CD4-positive, alpha-beta T cell treated with Interleukin-15 for 4 hours (primary cell): ENCODE data around the gene E2F4.
A peak's percentile ranks its signal among the peaks of the same experiment; 100 is the strongest.

ENCODE experiments used
- DNase-seq: peaks from one replicate; pipeline ENCODE4 v3.0.0-alpha.2; 2020; ENCODE audit warnings: low spot score

E2F4 gene, protein sequence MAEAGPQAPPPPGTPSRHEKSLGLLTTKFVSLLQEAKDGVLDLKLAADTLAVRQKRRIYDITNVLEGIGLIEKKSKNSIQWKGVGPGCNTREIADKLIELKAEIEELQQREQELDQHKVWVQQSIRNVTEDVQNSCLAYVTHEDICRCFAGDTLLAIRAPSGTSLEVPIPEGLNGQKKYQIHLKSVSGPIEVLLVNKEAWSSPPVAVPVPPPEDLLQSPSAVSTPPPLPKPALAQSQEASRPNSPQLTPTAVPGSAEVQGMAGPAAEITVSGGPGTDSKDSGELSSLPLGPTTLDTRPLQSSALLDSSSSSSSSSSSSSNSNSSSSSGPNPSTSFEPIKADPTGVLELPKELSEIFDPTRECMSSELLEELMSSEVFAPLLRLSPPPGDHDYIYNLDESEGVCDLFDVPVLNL

DNA sequence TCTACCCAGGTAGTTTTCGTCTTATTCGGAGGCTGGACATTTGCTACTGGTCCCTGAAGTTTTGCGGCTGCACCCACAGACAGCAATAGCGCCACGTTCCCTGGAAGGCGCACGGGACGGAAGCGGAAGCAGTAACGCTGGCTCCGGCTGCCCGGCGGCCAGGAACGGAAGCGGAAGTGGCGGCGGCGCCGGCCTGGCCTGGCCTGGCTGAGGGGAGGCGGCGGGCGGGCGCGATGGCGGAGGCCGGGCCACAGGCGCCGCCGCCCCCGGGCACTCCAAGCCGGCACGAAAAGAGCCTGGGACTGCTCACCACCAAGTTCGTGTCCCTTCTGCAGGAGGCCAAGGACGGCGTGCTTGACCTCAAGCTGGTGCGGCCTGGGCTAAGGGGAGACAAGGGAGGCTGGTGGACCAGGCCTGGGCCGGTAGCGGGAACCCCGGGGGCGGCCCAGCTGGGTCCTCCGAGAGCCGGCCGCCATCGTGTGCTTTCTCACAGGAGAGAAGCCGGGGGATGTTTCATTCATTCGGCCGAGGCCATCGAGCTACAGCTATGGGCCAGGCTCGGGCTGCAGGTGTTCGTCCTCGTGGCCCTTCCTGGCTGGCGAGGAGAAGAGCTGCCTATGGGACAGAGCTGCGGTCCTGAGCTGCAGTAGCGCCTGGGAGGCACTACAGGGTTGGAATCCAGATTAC is at the start of gene E2F4:
Gene E2F4 (plus strand): TSS at position 161 of the 687 bp plus-strand sequence. CDS start 73 bp downstream, at position 234.
- peak; percentile 86 for DNase-seq

DNA sequence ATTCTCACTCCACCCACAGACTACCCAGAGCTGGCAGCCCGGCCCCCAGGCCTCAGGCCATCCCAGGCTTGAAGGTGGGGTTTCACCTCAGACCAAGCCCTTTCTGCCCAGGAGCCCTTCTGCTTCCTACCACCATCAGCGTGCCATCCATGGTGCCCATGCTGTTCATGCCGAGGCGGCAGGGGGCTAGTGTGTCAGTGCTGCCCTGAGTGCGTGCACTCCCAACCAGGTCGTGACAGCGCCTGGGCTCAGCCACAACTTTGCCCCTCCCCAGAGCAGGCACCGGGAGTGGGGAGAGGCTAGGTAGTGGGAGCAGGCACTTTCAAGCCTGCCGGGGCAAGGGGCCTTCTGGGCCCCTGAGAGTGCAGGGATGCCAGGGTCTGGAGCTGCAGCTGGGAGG is 49.6 kb upstream of the E2F4 start:
- no peak for DNase-seq

DNA sequence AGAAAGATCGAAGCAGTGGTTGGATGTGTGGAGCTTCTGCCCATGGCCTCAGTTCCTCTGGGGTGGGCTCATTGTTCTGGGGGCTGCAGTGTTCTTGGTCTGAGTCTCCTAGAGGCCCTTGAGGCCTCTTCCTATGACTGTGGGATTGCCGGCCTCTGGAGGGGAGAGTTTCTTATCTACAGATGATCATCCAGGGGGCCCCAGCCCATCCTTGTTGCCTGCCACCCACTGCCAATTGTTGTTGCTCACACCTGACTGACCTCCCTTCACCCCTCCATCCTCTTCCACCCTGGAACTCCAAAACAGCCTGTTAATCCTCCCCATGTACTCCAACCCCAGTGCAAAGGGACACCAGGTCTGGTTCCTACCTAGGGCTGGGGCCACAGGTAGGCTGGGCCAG is 47.0 kb upstream of the E2F4 start:
- DNase-seq = no peak

DNA sequence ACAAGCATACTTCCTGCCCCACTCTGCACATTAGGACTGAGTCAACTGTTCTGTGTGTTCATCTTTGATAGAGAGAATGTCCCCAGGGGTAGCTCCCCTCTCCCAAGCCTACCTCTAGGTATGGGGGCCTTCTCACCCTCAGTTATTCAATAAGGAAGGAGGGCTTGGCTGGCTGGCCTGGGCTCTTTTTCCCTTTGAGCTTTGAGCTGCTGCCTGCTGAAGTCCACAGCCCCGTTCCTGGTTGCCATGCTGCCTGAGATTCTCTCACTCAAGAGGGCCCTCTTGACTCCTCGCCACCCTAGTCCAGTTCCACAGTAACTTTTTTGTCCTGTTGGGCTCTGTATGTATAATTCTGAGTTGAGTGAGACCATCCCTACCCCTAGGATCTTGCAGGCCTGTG is 46.2 kb upstream of the E2F4 start:
- no peak for DNase-seq

DNA sequence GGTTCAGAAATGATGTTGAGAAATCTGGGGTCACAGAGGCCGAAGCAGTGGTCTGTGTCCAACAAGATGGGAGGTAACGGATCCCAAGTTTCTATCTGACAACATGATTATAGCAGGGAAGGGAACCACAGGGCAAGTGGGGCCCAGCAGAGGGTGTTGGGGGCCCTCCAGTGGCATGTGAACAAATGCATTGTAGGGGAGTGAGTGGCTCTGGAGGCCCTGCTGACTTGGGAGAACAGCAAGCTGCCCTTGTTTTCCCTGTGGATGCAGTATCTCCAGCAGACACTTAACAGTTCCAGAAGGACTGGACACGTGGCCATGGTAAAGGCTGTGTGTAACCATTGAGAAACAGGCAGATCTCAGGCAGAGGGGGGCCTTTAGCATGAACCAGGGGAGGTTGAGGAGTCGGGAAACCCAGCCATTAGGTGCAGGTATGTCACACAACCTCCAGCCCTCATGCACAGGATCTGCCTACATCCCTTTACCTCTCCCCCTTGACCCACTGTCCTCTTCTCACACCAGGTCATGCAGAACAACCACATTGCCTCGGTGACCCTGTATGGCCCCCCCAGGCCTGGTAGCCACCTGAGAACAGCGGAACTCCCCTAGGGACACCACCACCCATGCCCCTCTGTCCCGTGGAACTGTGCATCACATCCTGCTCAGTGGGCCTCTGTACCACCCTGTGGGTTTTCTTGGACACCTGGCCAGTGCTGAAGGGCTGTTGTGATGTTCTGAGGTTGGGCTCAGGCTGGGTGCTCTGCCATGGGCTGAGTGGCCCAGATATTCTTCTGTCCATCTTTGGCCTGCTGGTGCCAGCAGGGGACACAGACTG is 45.2 kb upstream of the E2F4 start:
- no peak for DNase-seq

DNA sequence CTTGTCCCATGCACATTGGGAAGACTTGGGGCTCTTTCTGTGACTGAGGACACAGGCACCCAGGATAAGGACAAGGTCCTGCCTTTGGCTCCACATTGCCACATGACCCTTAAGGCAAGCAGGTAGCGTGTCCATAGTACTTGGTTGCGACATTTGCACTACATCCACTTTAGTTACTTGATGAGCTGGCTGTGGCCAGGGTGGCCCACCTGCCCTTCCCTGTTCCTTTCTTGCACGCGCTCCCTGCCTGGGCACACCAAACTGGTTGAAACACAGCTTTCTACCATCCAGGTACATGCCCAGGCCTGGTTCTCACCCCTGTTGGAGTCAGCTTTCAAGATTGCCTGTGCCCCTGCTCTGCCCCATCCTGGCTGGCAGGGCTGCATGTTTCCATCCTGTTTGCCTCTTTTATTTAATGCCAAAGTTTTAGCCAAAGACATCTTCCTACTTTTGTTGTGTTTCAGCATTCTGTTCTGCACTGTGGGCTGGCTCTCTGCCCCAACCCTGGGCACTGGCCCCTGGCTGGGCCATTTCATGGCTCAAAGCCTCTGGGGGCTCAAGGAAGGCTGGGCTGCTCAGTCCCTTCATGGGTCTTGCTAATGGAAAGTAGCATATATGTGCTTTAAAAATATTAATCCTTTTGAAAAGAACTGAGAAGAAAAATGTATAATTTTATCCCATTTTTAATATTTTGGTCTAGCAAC is 44.4 kb upstream of the E2F4 start:
- no peak for DNase-seq

DNA sequence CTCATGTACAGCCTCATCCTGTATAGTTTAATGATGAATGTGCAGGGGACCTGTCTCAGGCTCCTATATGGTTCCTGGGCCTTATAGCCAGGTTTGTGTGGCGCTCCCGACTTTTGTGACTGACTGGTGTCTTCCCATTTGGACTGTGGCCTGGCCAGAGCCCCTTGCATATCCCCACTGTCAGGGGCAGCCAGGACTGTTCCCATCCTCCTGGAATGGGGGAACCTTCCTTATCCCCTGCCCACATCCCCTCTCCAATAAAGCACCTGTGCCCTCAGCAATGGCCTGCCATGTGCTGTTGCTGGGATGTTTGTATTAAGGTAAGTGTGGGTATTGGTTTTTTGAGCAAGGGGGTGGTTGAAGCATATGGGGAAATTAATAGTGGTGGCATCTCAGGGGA is 43.7 kb upstream of the E2F4 start:
- DNase-seq = no peak

DNA sequence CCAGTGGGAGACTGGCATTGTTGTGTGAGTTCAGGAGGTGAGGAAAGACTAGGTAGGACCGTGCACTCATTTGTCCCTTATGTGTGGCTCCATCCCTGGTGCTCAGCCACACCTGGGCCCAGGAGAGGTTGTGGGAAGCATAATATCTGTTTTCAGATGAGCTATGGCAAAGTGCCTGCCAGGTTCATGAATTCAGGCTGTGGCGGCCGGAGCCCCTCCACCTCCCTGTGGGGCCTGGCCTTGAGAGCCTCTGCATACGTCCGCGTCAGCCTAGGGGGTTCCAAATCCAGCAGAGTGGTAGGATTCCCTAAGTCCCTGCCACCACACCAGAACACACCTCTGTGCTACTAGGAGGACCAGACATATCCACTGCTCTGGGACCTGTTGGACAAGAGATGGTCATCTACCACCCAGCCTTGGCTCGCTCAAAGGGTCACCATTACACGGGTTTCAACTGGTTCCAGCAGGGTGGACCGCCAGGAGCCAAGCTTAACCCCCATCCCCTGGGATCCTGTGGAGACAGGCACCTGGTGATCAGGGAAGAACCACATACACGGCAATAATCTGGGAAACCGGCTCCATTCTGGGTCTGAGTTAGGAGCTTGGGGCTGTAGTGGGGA is 43.2 kb upstream of the E2F4 start:
- no peak for DNase-seq

DNA sequence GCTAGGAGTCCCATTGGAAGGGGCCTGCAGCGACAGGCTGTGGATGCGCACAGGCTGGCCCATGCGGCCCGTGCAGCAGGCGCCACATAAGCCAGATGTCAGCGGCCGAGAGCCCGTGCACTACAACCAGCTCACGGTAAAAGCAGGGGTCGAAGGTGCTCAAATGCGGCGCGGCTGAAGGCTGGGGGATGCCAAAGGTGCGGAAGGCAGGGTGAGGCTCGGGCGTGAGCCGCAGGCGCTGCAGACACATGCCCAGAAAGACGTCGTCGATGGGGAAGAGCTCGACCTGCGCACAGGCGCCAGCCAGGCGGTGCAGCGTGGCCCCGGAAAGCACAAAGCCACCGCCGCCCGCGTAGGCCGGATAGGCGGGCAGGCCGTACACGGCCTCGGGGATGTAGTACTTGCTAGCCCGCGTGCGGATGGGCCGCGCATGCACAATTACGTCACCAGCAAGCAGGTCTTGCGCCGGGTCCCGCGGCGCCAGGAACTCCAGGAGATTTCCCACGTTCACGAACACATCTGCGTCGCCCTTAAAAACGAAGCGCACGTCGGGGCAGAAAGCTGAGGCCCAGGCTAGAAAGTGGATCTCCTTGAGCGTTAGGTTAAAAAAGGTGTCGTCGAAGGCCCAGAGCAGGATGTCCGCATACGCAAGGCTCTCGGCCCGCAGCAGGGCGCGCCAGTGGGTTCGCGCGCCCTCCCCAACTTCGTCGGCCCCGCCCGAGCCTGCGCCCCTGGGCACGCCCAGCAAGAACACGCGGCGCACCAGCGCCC is 42.5 kb upstream of the E2F4 start:
- no peak for DNase-seq

DNA sequence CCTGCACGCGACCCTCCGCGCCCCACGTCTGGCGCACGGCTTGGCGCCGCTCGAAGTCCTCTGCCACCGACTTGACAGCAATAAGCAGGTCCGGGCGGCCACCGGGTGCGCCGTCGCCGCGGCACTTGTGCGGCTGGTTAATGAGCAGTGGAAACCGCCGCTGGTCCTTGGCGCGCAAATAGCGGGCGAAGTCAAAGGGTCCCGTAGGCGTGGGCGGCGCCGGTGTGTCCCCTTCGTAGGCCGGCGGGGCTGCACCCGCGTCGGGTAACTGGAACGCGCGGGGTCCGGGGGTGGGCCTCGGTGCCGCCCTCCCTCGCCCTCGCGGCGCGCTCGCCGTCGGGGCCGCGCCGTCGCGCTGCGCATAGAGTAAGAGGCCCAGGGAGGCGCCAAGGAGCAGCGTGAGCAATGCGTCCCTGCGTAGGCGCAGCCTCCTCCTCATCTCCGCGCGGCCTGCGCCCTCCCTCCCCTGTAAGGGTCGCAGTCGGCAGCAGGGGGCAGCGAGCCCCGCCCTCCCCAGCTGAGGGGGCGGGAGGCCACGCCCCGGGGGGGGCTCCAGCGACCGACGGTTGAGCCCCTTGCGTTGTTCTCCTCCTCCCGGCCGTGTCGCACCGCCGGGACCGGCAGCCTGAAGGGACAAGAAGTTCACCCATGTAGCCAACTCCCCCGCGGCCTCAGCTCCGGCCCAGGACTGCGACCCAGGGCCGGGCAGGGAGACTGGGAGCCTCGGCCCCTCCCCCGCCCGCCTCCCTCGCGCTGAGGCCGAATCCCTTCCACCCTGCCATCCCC is 41.7 kb upstream of the E2F4 start:
- DNase-seq = peak; percentile 53

DNA sequence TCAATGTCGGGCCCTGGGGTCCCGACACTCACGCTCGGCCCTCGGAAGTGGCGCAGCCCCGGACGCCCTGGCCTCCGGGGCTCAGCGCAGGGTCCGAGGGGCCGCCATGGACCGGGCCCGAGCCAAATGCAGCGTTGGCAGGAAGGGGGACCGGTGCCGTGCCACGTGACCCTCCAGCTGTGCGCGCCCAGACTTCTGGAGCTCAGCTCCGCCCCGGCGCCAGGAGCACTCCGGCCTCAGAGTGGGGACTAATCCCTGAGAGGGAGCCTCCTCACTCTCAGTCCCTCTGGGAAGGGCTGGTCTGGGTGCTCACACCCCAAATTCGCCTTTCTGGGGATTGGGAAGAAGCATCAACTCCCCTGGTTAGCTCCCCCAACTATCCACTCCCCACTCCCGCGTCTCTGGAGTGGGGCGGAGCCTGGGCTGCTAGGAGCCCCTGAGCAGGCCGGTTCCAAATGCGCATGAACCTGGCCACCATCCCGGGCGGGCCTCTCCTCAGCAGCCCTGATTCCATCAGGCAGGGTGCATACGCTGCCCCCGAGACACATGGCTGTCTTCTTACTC is 41.0 kb upstream of the E2F4 start, which contains the start of gene B3GNT9:
Gene B3GNT9 (minus strand): TSS at position 166 of the 564 bp plus-strand sequence. CDS start 513 bp downstream, outside the sequence.
- DNase-seq = peak; percentile 36

DNA sequence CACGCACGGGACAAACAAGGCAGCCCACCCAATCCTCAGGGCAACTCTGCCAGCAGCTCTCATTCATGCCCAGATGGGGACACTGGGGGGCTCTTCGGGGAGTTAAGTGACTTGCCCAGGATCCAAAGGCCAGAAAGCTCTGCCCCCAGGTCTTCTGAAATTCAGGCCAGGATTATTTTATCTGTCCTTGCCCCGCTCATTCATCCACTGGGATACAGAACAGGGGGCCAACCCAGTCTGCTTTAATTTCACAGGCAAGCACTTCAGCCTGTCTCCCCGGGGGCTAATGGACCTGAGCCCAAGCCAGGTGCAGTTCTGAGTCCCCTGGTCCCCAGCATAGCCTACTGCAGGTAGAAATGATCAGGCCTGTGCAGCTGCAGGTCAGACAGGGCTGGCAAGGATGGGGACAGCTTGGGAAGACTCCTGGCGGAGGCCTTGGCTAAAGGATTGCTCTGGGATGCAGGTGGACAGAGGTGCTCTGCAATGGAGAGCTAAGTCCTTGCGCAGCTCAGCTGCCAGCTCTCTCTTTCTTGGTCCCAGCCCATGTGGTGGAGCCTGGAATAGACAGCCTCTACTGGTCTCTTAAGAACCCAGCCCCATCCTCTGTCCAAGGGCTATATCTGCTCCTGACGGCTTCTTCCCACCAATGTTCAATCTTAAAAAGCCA is 40.4 kb upstream of the E2F4 start:
- no peak for DNase-seq

DNA sequence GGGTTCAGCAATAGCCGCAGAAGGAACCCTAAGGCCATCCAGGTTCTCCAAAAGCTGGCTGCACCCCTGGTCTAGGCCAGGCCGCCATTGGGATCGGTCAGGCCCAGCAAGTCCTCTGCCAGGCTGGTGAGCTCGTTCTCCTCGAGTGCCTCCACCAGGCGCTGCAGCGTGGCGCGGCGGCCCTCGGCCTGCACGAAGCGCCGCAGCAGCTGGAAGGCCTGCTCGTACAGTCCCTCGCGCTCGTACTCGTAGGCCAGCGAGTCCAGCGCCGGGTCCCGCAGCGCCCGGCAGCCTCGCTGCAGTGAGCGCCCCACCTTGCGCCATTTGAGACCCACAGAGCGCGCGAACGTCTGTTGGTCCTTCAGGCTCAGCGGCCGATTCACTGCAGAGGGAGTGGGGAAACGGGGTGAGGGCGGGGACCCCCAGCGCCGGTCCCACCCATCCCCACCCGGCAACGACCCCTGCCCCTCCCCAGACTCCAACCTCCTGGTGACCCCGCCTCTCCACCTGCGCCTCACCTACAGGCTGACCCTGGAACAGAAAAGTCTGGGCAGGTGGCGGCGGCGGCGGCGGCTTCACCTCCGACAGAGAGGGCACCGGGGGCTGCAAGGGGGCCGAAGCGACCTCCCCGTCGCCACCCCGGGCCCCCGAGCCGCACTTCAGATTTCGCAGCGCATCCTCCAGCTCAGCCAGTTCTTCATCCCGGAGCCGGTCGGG is 37.2 kb upstream of the E2F4 start:
- no peak for DNase-seq

DNA sequence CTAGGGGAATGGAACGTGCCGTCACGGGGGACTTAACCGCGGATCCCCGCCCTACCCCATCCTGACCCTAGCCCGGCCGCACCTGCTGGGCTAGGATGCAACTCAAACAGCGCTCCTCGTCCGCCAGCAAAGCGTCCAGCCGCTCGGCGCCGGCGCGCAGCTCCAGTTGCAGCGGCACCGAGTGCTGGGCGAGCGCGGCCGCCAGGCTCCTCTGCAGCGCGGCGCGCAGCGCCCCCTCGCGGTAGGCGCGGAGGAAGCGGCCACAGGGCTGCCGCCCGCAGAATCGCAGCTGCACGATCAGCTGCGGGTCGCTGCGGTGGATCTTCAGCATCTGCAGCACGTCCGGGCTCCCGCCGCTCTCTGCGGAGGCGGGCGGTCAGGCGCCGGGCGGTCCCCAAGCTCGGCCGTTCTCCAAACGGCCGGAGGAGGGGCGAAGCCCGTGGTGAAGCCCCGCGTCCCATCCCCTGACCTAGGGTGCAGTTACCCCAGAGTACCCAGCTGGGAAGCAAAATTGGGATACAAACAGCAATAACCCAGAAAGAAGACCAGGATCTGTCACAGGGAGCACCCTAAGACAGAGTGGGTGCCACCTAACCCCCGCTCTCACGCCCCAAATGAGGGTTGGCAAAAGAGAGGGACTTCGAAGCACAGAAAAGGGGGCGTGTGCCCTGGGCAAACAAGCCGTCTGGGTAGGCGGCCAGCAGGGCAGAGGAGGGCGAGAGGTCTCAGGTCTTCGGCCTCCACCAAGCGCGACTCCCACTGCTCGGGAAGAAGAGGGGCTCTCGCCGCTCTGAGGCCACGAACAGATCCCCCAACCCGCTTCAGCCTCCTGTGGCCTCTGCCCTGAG is 36.4 kb upstream of the E2F4 start:
- peak; percentile 83 for DNase-seq

DNA sequence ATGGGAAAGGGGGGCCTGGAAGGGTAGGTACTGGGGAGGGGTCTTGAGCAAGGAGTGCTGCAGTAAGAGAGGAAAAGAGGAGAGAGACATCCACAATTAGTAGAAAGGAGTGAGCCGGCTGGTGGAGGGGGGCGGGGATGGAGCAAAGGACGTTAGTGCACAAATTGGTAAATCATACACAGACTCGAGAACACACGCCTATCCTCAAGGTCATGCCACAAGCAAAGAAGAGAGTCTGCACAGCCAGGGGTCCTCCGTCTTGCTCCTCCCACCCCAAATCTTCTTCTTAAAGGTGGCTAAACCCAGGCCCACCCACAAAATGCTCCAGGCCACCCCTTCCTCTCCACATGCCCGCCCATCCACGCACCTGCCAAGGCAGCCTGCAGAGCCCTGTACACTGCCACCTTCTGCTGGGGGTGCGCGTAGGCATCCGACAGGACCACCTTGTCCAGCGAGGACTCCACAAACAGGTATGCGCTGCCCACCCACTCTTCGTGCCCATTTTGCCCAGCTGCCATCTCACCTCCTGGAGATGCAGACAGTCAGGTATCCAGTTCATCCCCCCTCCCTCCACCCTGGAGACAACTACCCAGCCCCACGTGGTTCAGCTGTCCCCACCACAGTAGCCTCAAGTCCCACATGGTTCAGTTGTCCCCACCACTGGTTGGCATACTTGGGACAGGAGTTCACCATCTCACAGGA is 35.7 kb upstream of the E2F4 start:
- DNase-seq = no peak

DNA sequence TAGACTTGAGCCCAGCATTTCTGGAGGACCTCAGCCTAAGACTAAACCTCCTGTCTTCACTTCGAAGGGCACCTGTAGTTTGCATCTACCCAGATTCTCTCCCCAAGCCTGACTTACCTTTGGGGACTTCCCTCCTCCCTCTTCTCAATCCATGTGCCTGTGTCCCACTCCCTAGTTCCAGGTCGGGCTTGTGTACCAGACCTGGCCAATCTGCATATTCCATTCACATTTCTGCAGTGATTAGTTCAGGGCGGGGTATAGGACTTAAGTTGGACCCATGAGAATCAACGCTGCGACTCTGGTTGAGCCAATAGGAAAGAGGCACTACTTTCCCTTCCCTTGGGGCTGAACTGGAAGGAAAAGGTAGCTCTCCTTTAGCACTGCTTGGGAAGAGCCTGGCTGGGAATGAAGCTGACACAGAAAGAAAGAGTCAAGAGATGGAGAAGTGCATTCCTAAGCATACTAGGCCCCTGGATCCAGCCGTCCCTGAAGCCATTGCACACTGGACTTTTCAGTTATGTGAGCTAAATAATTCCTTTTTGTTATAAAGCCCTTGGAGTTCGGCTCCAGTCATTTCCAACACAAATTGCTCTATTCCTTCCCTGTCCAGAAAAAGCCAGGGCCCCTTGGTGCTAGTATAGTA is 34.7 kb upstream of the E2F4 start:
- no peak for DNase-seq
